IMR-90 (cell line): ENCODE data around the gene SLC19A1. TPM values are rescaled to one million over a fixed set of nuclear protein-coding genes. Genes with fewer than 3 reads are reported as not detected.

Source experiments
- ATAC-seq: fragments of 200-7000 bp; cut with Tn5 transposase; 2 replicates; pipeline ENCODE4 v1.9.1; 2020; ENCODE audit warnings: low read depth, mild to moderate bottlenecking, moderate library complexity
- BruUV-seq: library from RNA; stranded (reverse); fragments of 400-500 nt; replicated peaks from 2 replicates; lab custom pipeline; 2021; lab: Mats Ljungman, UMichigan
- CTCF ChIA-PET: fragments of 300-600 bp; formaldehyde crosslinking; extraction: SDS; loops from one replicate; lab custom pipeline; 2021; ENCODE audit warnings: antibody characterized with exemption; lab: Yijun Ruan, JAX
- POLR2A ChIA-PET: fragments of 300-600 bp; sonication (Branson Sonifier 250); formaldehyde crosslinking; loops from one replicate; lab custom pipeline; 2022; ENCODE audit warnings: antibody characterized with exemption; ENCODE audit not compliant: unreplicated experiment; lab: Charles Lee
- DNase-seq: peaks from one replicate; pipeline ENCODE4 v3.0.0; 2013
- H2AFZ ChIP-seq: replicated peaks from 2 replicates; pipeline ENCODE3; 2013; ENCODE audit warnings: low read length, mild to moderate bottlenecking; ENCODE audit not compliant: poor library complexity
- H2AK5ac ChIP-seq: 2 replicates; pipeline ENCODE4 v1.6.1; 2013; ENCODE audit warnings: low read depth, low read length, inconsistent platforms
- H2AK9ac ChIP-seq: replicated peaks from 2 replicates; pipeline ENCODE3; 2013; ENCODE audit warnings: mild to moderate bottlenecking, low read depth, low read length, moderate library complexity; ENCODE audit not compliant: poor library complexity
- H2BK120ac ChIP-seq: 2 replicates; pipeline ENCODE4 v1.6.1; 2013; ENCODE audit warnings: low read depth, low read length, inconsistent platforms
- H2BK15ac ChIP-seq: 3 replicates; pipeline ENCODE4 v1.6.1; 2013; ENCODE audit warnings: low read depth, low read length, inconsistent platforms
- H2BK20ac ChIP-seq: 2 replicates; pipeline ENCODE4 v1.6.1; 2013; ENCODE audit warnings: low read depth, mild to moderate bottlenecking, inconsistent platforms, low read length, moderate library complexity
- H2BK5ac ChIP-seq: 2 replicates; pipeline ENCODE4 v1.6.1; 2013; ENCODE audit warnings: mild to moderate bottlenecking, low read depth, low read length, inconsistent platforms; ENCODE audit not compliant: poor library complexity, severe bottlenecking
- H3K14ac ChIP-seq: replicated peaks from 2 replicates; pipeline ENCODE4 v1.6.1; 2013; ENCODE audit warnings: low read depth, low read length, inconsistent platforms
- H3K18ac ChIP-seq: 2 replicates; pipeline ENCODE4 v1.6.1; 2013; ENCODE audit warnings: low read depth, low read length, control low read depth
- H3K23ac ChIP-seq: 2 replicates; pipeline ENCODE4 v1.6.1; 2013; ENCODE audit warnings: low read depth, low read length, inconsistent platforms
- H3K27ac ChIP-seq: 2 replicates; pipeline ENCODE4 v1.5.1; 2013; ENCODE audit warnings: mild to moderate bottlenecking, control low read depth, low read length; ENCODE audit not compliant: insufficient read depth
- H3K27me3 ChIP-seq: 2 replicates; pipeline ENCODE4 v1.6.1; 2013; ENCODE audit warnings: low read length; ENCODE audit not compliant: control insufficient read depth, insufficient read depth
- H3K36me3 ChIP-seq: 2 replicates; pipeline ENCODE4 v1.6.1; 2013; ENCODE audit warnings: low read length, mixed read lengths; ENCODE audit not compliant: control insufficient read depth, insufficient read depth
- H3K4ac ChIP-seq: 2 replicates; pipeline ENCODE4 v1.6.1; 2013; ENCODE audit warnings: low read depth, low read length, inconsistent platforms
- H3K4me1 ChIP-seq: 2 replicates; pipeline ENCODE4 v1.6.1; 2013; ENCODE audit warnings: low read length, mixed read lengths; ENCODE audit not compliant: control insufficient read depth, insufficient read depth
- H3K4me2 ChIP-seq: 2 replicates; pipeline ENCODE4 v1.6.1; 2013; ENCODE audit warnings: low read depth, mild to moderate bottlenecking, control low read depth, low read length, moderate library complexity
- H3K4me3 ChIP-seq: 2 replicates; pipeline ENCODE4 v1.5.1; 2013; ENCODE audit warnings: low read depth, mild to moderate bottlenecking, control low read depth, low read length, moderate library complexity; ENCODE audit not compliant: insufficient read depth
- H3K56ac ChIP-seq: 2 replicates; pipeline ENCODE4 v1.6.1; 2013; ENCODE audit warnings: low read length, inconsistent platforms; ENCODE audit not compliant: insufficient read depth; ENCODE audit errors: extremely low read depth
- H3K79me1 ChIP-seq, 2 experiments: 2 replicates each; pipeline ENCODE4 v1.6.1; 2013; ENCODE audit warnings: low read length in 2 of 2, inconsistent platforms in 1 of 2, low read depth in 1 of 2
- H3K9ac ChIP-seq: 2 replicates; pipeline ENCODE4 v1.6.1; 2013; ENCODE audit warnings: low read depth, low read length, control low read depth
- H3K9me1 ChIP-seq: 2 replicates; pipeline ENCODE4 v1.6.1; 2013; ENCODE audit warnings: low read length, inconsistent platforms; ENCODE audit not compliant: insufficient read depth
- H3K9me3 ChIP-seq: 2 replicates; pipeline ENCODE4 v1.6.1; 2013; ENCODE audit warnings: low read length; ENCODE audit not compliant: control insufficient read depth, insufficient read depth
- H4K20me1 ChIP-seq: 2 replicates; pipeline ENCODE4 v1.6.1; 2013; ENCODE audit warnings: low read length, inconsistent platforms; ENCODE audit not compliant: insufficient read depth
- H4K5ac ChIP-seq: 2 replicates; pipeline ENCODE4 v1.6.1; 2013; ENCODE audit warnings: mild to moderate bottlenecking, low read depth, low read length, control low read depth
- H4K8ac ChIP-seq, 2 experiments: 2 replicates each; pipeline ENCODE4 v1.6.1; 2013; ENCODE audit warnings: low read depth in 2 of 2, low read length in 2 of 2, control low read depth in 1 of 2, inconsistent platforms in 1 of 2
- H4K91ac ChIP-seq: 2 replicates; pipeline ENCODE4 v1.6.1; 2013; ENCODE audit warnings: low read depth, low read length, inconsistent platforms; ENCODE audit not compliant: insufficient read depth
- BHLHE40 ChIP-seq: fragments of 150-350 bp; IDR thresholded peaks from 2 replicates; pipeline ENCODE4 v1.6.1; 2016; ENCODE audit warnings: mild to moderate bottlenecking, low read depth, low read length
- CHD1 ChIP-seq: IDR thresholded peaks from 2 replicates; pipeline ENCODE4 v1.6.1; 2012; ENCODE audit warnings: low read depth, low read length, improper control_type of control experiment
- ELK1 ChIP-seq: fragments of 150-350 bp; IDR thresholded peaks from 2 replicates; pipeline ENCODE4 v1.6.1; 2016; ENCODE audit warnings: low read depth, mild to moderate bottlenecking, low read length, moderate library complexity, borderline replicate concordance
- MAFK ChIP-seq: IDR thresholded peaks from 2 replicates; pipeline ENCODE4 v1.6.1; 2012; ENCODE audit warnings: low read depth, low read length, improper control_type of control experiment
- MAZ ChIP-seq: IDR thresholded peaks from 2 replicates; pipeline ENCODE4 v1.6.1; 2012; ENCODE audit warnings: low read depth, mild to moderate bottlenecking, low read length, improper control_type of control experiment, moderate library complexity, borderline replicate concordance
- MXI1 ChIP-seq: IDR thresholded peaks from 2 replicates; pipeline ENCODE4 v1.6.1; 2012; ENCODE audit warnings: low read depth, mild to moderate bottlenecking, low read length, moderate library complexity, borderline replicate concordance
- NFE2L2 ChIP-seq: fragments of 150-350 bp; IDR thresholded peaks from 2 replicates; pipeline ENCODE4 v1.6.1; 2016; ENCODE audit warnings: low read depth, mild to moderate bottlenecking, low read length
- POLR2A ChIP-seq: IDR thresholded peaks from 2 replicates; pipeline ENCODE4 v1.6.1; 2012; ENCODE audit warnings: mild to moderate bottlenecking, low read depth, low read length
- RAD21 ChIP-seq: IDR thresholded peaks from 2 replicates; pipeline ENCODE4 v1.6.1; 2012; ENCODE audit warnings: low read length, improper control_type of control experiment
- RCOR1 ChIP-seq: IDR thresholded peaks from 2 replicates; pipeline ENCODE4 v1.6.1; 2012; ENCODE audit warnings: mild to moderate bottlenecking, low read length, improper control_type of control experiment; ENCODE audit not compliant: insufficient replicate concordance
- RFX5 ChIP-seq: IDR thresholded peaks from 2 replicates; pipeline ENCODE4 v1.8.0; 2012; ENCODE audit warnings: low read depth, mild to moderate bottlenecking, low read length, moderate library complexity
- SMC3 ChIP-seq: fragments of 150-350 bp; IDR thresholded peaks from 2 replicates; pipeline ENCODE4 v1.6.1; 2016; ENCODE audit warnings: low read depth, mild to moderate bottlenecking, antibody characterized with exemption, low read length, moderate library complexity
- WGBS, 2 experiments: methylation state at CpG; one replicate each; pipeline versions ENCODE4 v1.1.5 to v1.1.7; 2013; ENCODE audit warnings: missing lambda C conversion rate in 2 of 2; ENCODE audit not compliant: insufficient read length in 1 of 2; ENCODE audit errors: extremely low coverage in 2 of 2; 5-methylcytosine and 5-hydroxymethylcytosine counted together
- dilution Hi-C: fragments of 300-500 bp; cut with HindIII; formaldehyde crosslinking; loops from one replicate; pipeline ENCODE4 v1.14.3; 2018; ENCODE audit warnings: low sequenced_read_pairs; ENCODE audit not compliant: unreplicated experiment
- in situ Hi-C: fragments of 300-500 bp; cut with MboI; formaldehyde crosslinking; loops from 3 replicates; pipeline ENCODE4 v1.14.3; 2019; ENCODE audit warnings: low sequenced_read_pairs, inconsistent platforms, mixed read lengths
- intact Hi-C: fragments of 100-400 bp; cut with micrococcal nuclease; formaldehyde crosslinking; loops from 2 replicates; pipeline ENCODE4 v1.10.0; 2022
- polyA plus RNA-seq, 3 experiments: library from polyadenylated mRNA; depleted of rRNA; stranded (reverse); fragments of >200 nt; gene quantifications; 2 replicates each; pipeline ENCODE4 v1.2.3, GENCODE V29; 2012; ENCODE audit warnings: low replicate concordance in 1 of 3
- total RNA-seq: library from RNA; depleted of rRNA; stranded (reverse); fragments of >200 nt; gene quantifications from 2 replicates; pipeline ENCODE4 v1.2.3, GENCODE V29; 2012
- TF ChIP-seq, protein P1 (sequence below): fragments of 150-350 bp; IDR thresholded peaks from 2 replicates; pipeline ENCODE4 v1.6.1; 2017; ENCODE audit warnings: mild to moderate bottlenecking, antibody characterized with exemption, low read length, low read depth

Gene SLC19A1
- total and polyA plus RNA-seq, 2 of the 4 experiments (the other 2 are of a cell fraction), result 2.2 to 16.2 TPM

DNA sequence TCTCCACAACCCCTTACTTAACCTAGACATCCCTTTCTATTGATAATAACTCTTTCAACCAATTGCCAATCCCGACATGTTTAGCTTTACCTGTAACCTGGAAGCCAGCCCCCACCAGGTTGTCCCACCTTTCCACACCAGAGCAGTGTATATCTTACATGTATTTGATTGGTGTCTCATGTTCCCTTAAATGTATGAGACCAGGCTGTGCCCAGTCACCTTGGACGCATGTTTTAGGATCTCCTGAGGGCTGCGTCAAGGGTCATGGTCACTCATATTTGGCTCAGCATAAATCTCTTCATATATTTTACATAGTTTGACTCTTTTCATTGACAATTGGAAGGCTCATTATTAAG is 5.3 kb upstream of the SLC19A1 start (continued):
- TF ChIP-seq, protein P1, sequence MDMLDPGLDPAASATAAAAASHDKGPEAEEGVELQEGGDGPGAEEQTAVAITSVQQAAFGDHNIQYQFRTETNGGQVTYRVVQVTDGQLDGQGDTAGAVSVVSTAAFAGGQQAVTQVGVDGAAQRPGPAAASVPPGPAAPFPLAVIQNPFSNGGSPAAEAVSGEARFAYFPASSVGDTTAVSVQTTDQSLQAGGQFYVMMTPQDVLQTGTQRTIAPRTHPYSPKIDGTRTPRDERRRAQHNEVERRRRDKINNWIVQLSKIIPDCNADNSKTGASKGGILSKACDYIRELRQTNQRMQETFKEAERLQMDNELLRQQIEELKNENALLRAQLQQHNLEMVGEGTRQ, result no peak

- no peak overlapping the region for H4K8ac ChIP-seq
- in situ Hi-C loops, result no loop called here
- no peaks in the 10 kb centered on the region for H3K36me3 ChIP-seq
- no peak overlapping the region for H3K4me2 ChIP-seq
- no peak overlapping the region for H4K5ac ChIP-seq
- H3K9me1 ChIP-seq, result 0 out of 2 replicates have a peak, but pooled peaks cover 9% of the 10 kb centered on the region
- H3K79me1 ChIP-seq, result no peaks in the 10 kb centered on the region
- intact Hi-C loops, result no loop called here
- peaks cover 10% of the 10 kb centered on the region for H3K27me3 ChIP-seq
- no peak overlapping the region for H3K14ac ChIP-seq
- no peak overlapping the region for H3K18ac ChIP-seq
- no peak overlapping the region for H3K56ac ChIP-seq
- 94% methylated on average over 3 of the region's 16 CpGs; no CpG with 5 or more reads in 1 of the 2 experiments for whole genome bisulfite sequencing, 2 experiments
- no peak overlapping the region for H3K4ac ChIP-seq
- ATAC-seq, result no peak
- no peak overlapping the region for H2BK15ac ChIP-seq
- H2BK120ac ChIP-seq, result no peak overlapping the region
- H3K4me3 ChIP-seq, result no peak overlapping the region
- no peaks in the 10 kb centered on the region for H3K9me3 ChIP-seq
- H4K91ac ChIP-seq, result no peak overlapping the region
- no peak overlapping the region for H3K9ac ChIP-seq
- H3K27ac ChIP-seq, result no peak overlapping the region
- H3K23ac ChIP-seq, result no peak overlapping the region
- no peak for DNase-seq
- H4K20me1 ChIP-seq, result no peaks in the 10 kb centered on the region
- no peak overlapping the region for H2AK9ac ChIP-seq
- ChIA-PET POLR2A (interaction anchor here (0.5 kb wide), 1 partner anchor 16 kb away, joined by 4 read pairs; no protein-coding TSS in a partner anchor), CTCF (interaction anchor here (1.2 to 1.5 kb wide), 2 partner anchors 9 to 274 kb away, joined by 3 to 5 read pairs; no protein-coding TSS in a partner anchor)
- H2BK5ac ChIP-seq, result no peak overlapping the region
- no TSS peak for BruUV-seq
- no peak overlapping the region for H2BK20ac ChIP-seq
- TF ChIP-seq RCOR1, result no peak
- no peak for TF ChIP-seq NFE2L2
- no peak for TF ChIP-seq RFX5
- no peak for TF ChIP-seq MXI1
- TF ChIP-seq BHLHE40, result no peak
- TF ChIP-seq ELK1, result no peak
- no peak for TF ChIP-seq RAD21
- no peak for TF ChIP-seq SMC3
- TF ChIP-seq POLR2A, result no peak
- no peak for TF ChIP-seq MAFK
- no peak for TF ChIP-seq CHD1
- no peak for TF ChIP-seq MAZ
- 0 out of 2 replicates have a peak, but pooled peaks cover 2% of the 10 kb centered on the region for H3K4me1 ChIP-seq
- dilution Hi-C loops, result no loop called here
- H2AK5ac ChIP-seq, result no peak overlapping the region
- H2AFZ ChIP-seq, result no peak overlapping the region
Measured at GRCh38 chr21:45546636-45547544, 4.7 kb upstream of the SLC19A1 start.
